ENCODE measurements around the gene KLHL29.

Gene KLHL29

GRCh38 chr2:23419171-23420090 is 34.5 kb downstream of the KLHL29 start:
- Histone ChIP-seq H3K27me3 (ENCODE audit: insufficient read depth, poor library complexity, severe bottlenecking) (no peaks in the 10 kb centered on the region), H3K27ac (replicated peaks) (no peak overlapping the region), H3K4me3 (replicated peaks; ENCODE audit: insufficient read depth, low read length) (no peak overlapping the region)
- no peak for DNase-seq (ENCODE audit: low read depth in 1 of 2, low spot score in 1 of 2)
- no peak for TF ChIP-seq CTCF (IDR thresholded peaks at IDR 0.05; ENCODE audit: insufficient read depth, low read length)
- no peak for TF ChIP-seq SPI1 (IDR thresholded peaks at IDR 0.05; ENCODE audit: borderline replicate concordance, low read depth)
- TF ChIP-seq POLR2AphosphoS5 (IDR thresholded peaks at IDR 0.05; ENCODE audit: low read depth), result no peak
- no peak for TF ChIP-seq REST (IDR thresholded peaks at IDR 0.05; ENCODE audit: insufficient replicate concordance, low read depth)
- TF ChIP-seq GABPA (IDR thresholded peaks at IDR 0.05; ENCODE audit: low read depth), result no peak

GRCh38 chr2:23420091-23420839 is 35.3 kb downstream of the KLHL29 start:
- H3K4me3 ChIP-seq (replicated peaks; ENCODE audit: insufficient read depth, low read length), result no peak overlapping the region
- H3K27ac ChIP-seq (replicated peaks), result no peak overlapping the region
- no peaks in the 10 kb centered on the region for H3K27me3 ChIP-seq (ENCODE audit: insufficient read depth, poor library complexity, severe bottlenecking)
- TF ChIP-seq CTCF (IDR thresholded peaks at IDR 0.05; ENCODE audit: insufficient read depth, low read length) (no peak), SPI1 (IDR thresholded peaks at IDR 0.05; ENCODE audit: borderline replicate concordance, low read depth) (no peak), POLR2AphosphoS5 (IDR thresholded peaks at IDR 0.05; ENCODE audit: low read depth) (no peak), REST (IDR thresholded peaks at IDR 0.05; ENCODE audit: insufficient replicate concordance, low read depth) (no peak), GABPA (IDR thresholded peaks at IDR 0.05; ENCODE audit: low read depth) (no peak)
- DNase-seq (ENCODE audit: low read depth in 1 of 2, low spot score in 1 of 2), result no peak

GRCh38 chr2:23420840-23421476 is 36.0 kb downstream of the KLHL29 start:
- H3K27ac ChIP-seq (replicated peaks), result no peak overlapping the region
- no peak overlapping the region for H3K4me3 ChIP-seq (replicated peaks; ENCODE audit: insufficient read depth, low read length)
- TF ChIP-seq GABPA (IDR thresholded peaks at IDR 0.05; ENCODE audit: low read depth) (no peak), REST (IDR thresholded peaks at IDR 0.05; ENCODE audit: insufficient replicate concordance, low read depth) (no peak), POLR2AphosphoS5 (IDR thresholded peaks at IDR 0.05; ENCODE audit: low read depth) (no peak)
- no peaks in the 10 kb centered on the region for H3K27me3 ChIP-seq (ENCODE audit: insufficient read depth, poor library complexity, severe bottlenecking)
- no peak for DNase-seq (ENCODE audit: low read depth in 1 of 2, low spot score in 1 of 2)

Measured in HL-60 (cell line).